Measurements from ENCODE around the gene PRR29.

Gene PRR29

GRCh38 chr17:64041912-64042311 lies 43.8 kb downstream of the PRR29 start:
- no peak for TF ChIP-seq REST (IDR thresholded peaks at IDR 0.05; ENCODE audit: insufficient read depth in 1 of 2, low read depth in 2 of 2, low read length in 2 of 2)
- TF ChIP-seq SIN3A (IDR thresholded peaks at IDR 0.05; ENCODE audit: borderline replicate concordance, insufficient read depth, low read length), result no peak
- no peak for TF ChIP-seq TAF1 (IDR thresholded peaks at IDR 0.05; ENCODE audit: borderline replicate concordance, insufficient read depth, low read length)
- TF ChIP-seq POLR2AphosphoS5 (IDR thresholded peaks at IDR 0.05; ENCODE audit: low read depth, low read length), result no peak
- TF ChIP-seq FOXP2 (optimal IDR thresholded peaks at IDR 0.05; ENCODE audit: borderline replicate concordance, extremely low read depth, extremely low read length, insufficient read depth), result no peak

DNA sequence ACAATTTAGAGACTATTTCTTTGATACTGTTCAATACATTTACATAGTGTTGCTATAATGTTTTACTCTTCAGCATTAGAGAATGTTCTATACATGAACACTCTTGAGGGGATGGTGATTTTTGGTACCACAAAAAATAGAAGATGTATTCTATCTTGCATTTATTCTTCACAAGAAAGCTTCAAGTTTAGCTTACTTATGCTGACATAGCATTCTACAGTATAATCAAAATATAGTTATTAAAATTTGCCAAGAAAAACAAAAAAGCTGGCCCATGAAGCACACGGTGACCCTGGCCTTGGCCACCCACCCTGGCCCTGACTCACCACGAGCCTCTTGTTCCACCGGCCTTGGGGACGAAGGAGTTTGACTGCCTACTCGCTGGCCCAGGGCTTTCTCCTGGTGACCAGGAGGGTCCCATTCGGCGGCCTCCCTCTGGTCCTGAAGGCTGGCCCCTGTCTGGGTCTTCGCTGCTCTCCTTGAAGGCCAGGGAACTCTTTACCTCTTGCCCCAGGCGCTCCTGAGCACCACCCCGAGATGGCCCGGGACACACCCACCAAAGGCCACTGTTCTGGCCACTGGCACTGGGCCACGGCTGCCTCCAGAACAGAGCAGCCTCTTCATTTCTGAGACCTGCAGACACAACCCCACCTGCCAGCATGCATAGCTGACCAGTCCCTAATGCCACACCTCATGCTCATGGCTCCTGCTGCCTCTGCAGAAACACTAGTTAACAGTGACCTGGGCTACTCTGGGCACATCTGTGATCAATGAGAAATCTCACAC lies 44.7 kb downstream of the PRR29 start:
- TF ChIP-seq REST (IDR thresholded peaks at IDR 0.05; ENCODE audit: insufficient read depth in 1 of 2, low read depth in 2 of 2, low read length in 2 of 2) (no peak), SIN3A (IDR thresholded peaks at IDR 0.05; ENCODE audit: borderline replicate concordance, insufficient read depth, low read length) (no peak), FOXP2 (optimal IDR thresholded peaks at IDR 0.05; ENCODE audit: borderline replicate concordance, extremely low read depth, extremely low read length, insufficient read depth) (no peak), POLR2AphosphoS5 (IDR thresholded peaks at IDR 0.05; ENCODE audit: low read depth, low read length) (no peak), TAF1 (IDR thresholded peaks at IDR 0.05; ENCODE audit: borderline replicate concordance, insufficient read depth, low read length) (no peak)

- TF ChIP-seq POLR2AphosphoS5 (IDR thresholded peaks at IDR 0.05; ENCODE audit: low read depth, low read length) (no peak), TAF1 (IDR thresholded peaks at IDR 0.05; ENCODE audit: borderline replicate concordance, insufficient read depth, low read length) (no peak), REST (IDR thresholded peaks at IDR 0.05; ENCODE audit: insufficient read depth in 1 of 2, low read depth in 2 of 2, low read length in 2 of 2) (no peak), SIN3A (IDR thresholded peaks at IDR 0.05; ENCODE audit: borderline replicate concordance, insufficient read depth, low read length) (no peak), FOXP2 (optimal IDR thresholded peaks at IDR 0.05; ENCODE audit: borderline replicate concordance, extremely low read depth, extremely low read length, insufficient read depth) (no peak)
Measured at GRCh38 chr17:64045176-64045575, 47.0 kb downstream of the PRR29 start.

DNA sequence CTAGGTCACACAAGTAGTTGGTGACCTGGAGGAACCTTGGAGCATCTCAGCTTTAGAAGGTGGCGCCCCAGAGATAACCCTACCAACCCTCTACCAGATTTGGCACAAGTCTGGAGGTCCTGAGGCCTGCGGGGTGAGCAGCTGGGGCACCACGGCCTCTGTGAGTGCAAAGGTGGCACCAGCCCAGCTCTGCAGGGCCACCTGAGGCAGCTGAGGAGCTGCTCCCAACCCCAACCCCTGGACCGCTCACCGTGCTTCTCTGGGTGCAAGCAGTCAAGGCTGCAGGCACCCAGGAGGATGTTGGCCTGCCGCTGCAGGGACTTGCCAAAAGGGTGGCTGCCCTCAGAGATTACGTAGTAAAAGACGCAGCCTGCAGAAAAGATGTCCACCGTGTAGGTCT lies 50.7 kb downstream of the PRR29 start:
- TF ChIP-seq TAF1 (IDR thresholded peaks at IDR 0.05; ENCODE audit: borderline replicate concordance, insufficient read depth, low read length), result no peak
- TF ChIP-seq REST (IDR thresholded peaks at IDR 0.05; ENCODE audit: insufficient read depth in 1 of 2, low read depth in 2 of 2, low read length in 2 of 2), result no peak
- TF ChIP-seq FOXP2 (optimal IDR thresholded peaks at IDR 0.05; ENCODE audit: borderline replicate concordance, extremely low read depth, extremely low read length, insufficient read depth), result no peak
- TF ChIP-seq SIN3A (IDR thresholded peaks at IDR 0.05; ENCODE audit: borderline replicate concordance, insufficient read depth, low read length), result no peak
- no peak for TF ChIP-seq POLR2AphosphoS5 (IDR thresholded peaks at IDR 0.05; ENCODE audit: low read depth, low read length)

Measured in PFSK-1 (cell line).